Measurements from ENCODE around the gene OR5H14. TPM values are rescaled to one million over a fixed set of nuclear protein-coding genes. Genes with fewer than 3 reads are reported as not detected.

Gene OR5H14
- total RNA-seq, 2 experiments from 2014 or later = not detected

Other genes starting within 250 kb of the OR5H14 start
- 10 to 100 TPM; 25.0 to 27.9 TPM for gene RIOX2, start 175.0 kb upstream of the OR5H14 start, total RNA-seq
- not detected for gene GABRR3, start 112.2 kb upstream of the OR5H14 start, total RNA-seq
- gene OR5AC2, start 60.3 kb upstream of the OR5H14 start, total RNA-seq = not detected
- not detected for gene OR5H1, start 16.8 kb upstream of the OR5H14 start, total RNA-seq
- not detected for gene OR5H15, start 19.2 kb downstream of the OR5H14 start, total RNA-seq
- not detected for gene OR5H6, start 116.8 kb downstream of the OR5H14 start, total RNA-seq
- gene OR5H2, start 135.0 kb downstream of the OR5H14 start, total RNA-seq = not detected
- gene OR5K4, start 206.4 kb downstream of the OR5H14 start, total RNA-seq = not detected
- not detected for gene OR5K3, start 243.2 kb downstream of the OR5H14 start, total RNA-seq